Activated naive CD8-positive, alpha-beta T cell treated with anti-CD3 and anti-CD28 coated beads, Interleukin-2, amount 10 ng/mL, durations not matched to agents 7 days and 5 days (primary cell): Measurements from ENCODE around the gene RIT2. TPM values are rescaled to one million over a fixed set of nuclear protein-coding genes. Genes with fewer than 3 reads are reported as not detected.

Experiments
- ATAC-seq: fragments of 150-1000 bp; cut with Tn5 transposase; one replicate; pipeline ENCODE4 v1.10.0; 2021; ENCODE audit warnings: low read depth, moderate library complexity
- POLR2A ChIA-PET: fragments of 350-600 bp; sonication (Branson Sonifier 250); formaldehyde crosslinking; loops from one replicate; lab custom pipeline; 2021; ENCODE audit warnings: antibody characterized with exemption; lab: Charles Lee
- DNase-seq: peaks from one replicate; pipeline ENCODE4 v3.0.0; 2021
- H3K27ac Mint-ChIP-seq: one replicate; pipeline ENCODE4 v1.8.0; 2022; ENCODE audit warnings: mild to moderate bottlenecking, mixed read lengths
- H3K27me3 Mint-ChIP-seq: one replicate; pipeline ENCODE4 v1.8.0; 2022; ENCODE audit warnings: mild to moderate bottlenecking, moderate library complexity, mixed read lengths
- H3K36me3 Mint-ChIP-seq: one replicate; pipeline ENCODE4 v1.8.0; 2021; ENCODE audit warnings: mild to moderate bottlenecking, mixed read lengths
- H3K4me1 Mint-ChIP-seq: one replicate; pipeline ENCODE4 v1.8.0; 2021; ENCODE audit warnings: mixed read lengths
- H3K4me3 Mint-ChIP-seq: one replicate; pipeline ENCODE4 v1.8.0; 2022; ENCODE audit warnings: mild to moderate bottlenecking, moderate library complexity, mixed read lengths
- H3K9me3 Mint-ChIP-seq: one replicate; pipeline ENCODE4 v1.8.0; 2021; ENCODE audit warnings: mixed read lengths
- total RNA-seq, 2 experiments: library from RNA; stranded (reverse); gene quantifications; one replicate each; pipeline ENCODE4 v1.2.3, GENCODE V29; 2021

RIT2 gene
- total RNA-seq, 2 experiments from 2014 or later, result not detected

DNA sequence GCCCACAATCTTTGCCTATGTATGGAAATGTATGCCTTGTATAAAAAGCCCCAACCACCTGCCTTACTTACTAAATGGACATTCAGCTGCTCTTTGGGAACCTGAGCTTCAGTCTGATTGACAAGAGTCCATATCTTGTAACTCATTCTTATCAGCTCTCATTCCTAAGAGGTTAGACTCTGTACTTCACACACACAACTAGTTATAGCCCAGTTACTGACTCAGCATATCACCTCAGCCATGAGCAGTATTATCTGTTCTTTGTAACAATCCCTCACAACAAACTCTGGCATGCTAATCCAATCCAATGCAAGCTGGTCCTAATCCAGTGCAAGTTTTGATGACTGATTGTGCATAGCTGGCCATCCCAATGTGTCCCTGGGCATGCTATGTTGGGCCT lies 250.6 kb downstream of the RIT2 start:
- ATAC-seq (no peak), DNase-seq (no peak)
- Mint-ChIP-seq H3K9me3 (peaks cover 1% of the 10 kb centered on the region), H3K4me3 (no peak overlapping the region), H3K4me1 (no peaks in the 10 kb centered on the region), H3K27me3 (no peaks in the 10 kb centered on the region), H3K36me3 (no peaks in the 10 kb centered on the region), H3K27ac (no peak overlapping the region)
- POLR2A ChIA-PET, result no interaction called here

DNA sequence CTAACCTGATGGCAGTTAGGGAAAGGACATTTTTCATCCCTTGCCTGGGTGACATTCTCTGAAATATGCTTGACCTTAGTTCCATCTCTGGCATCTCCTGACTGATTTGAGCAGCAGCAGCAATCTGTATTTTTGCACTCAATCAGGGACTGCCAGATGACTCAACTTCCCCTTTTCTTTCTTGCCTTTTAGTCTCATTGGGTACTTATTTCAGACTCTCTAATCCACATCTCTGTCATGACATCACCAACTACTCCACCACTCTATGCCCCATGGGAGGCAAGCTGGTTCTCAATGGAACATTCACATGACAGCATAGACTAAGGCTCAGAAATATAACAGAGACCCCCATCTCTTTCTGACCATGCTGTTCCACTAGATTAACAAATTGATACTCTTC lies 254.2 kb downstream of the RIT2 start:
- peaks cover 5% of the 10 kb centered on the region for H3K9me3 Mint-ChIP-seq
- H3K36me3 Mint-ChIP-seq, result no peaks in the 10 kb centered on the region
- no peaks in the 10 kb centered on the region for H3K27me3 Mint-ChIP-seq
- DNase-seq (no peak), ATAC-seq (no peak)
- no peak overlapping the region for H3K4me3 Mint-ChIP-seq
- H3K4me1 Mint-ChIP-seq, result no peaks in the 10 kb centered on the region
- H3K27ac Mint-ChIP-seq, result no peak overlapping the region
- POLR2A ChIA-PET, result no interaction called here

GRCh38 chr18:42860548-42860947 lies 254.9 kb downstream of the RIT2 start:
- Mint-ChIP-seq H3K27ac (no peak overlapping the region), H3K9me3 (peaks cover 5% of the 10 kb centered on the region), H3K27me3 (no peaks in the 10 kb centered on the region), H3K4me1 (no peaks in the 10 kb centered on the region), H3K4me3 (no peak overlapping the region), H3K36me3 (no peaks in the 10 kb centered on the region)
- ATAC-seq (no peak), DNase-seq (no peak)
- POLR2A ChIA-PET, result no interaction called here

- DNase-seq (no peak), ATAC-seq (no peak)
- no peak overlapping the region for H3K27ac Mint-ChIP-seq
- no peaks in the 10 kb centered on the region for H3K4me1 Mint-ChIP-seq
- POLR2A ChIA-PET, result no interaction called here
- no peaks in the 10 kb centered on the region for H3K36me3 Mint-ChIP-seq
- no peak overlapping the region for H3K4me3 Mint-ChIP-seq
- H3K9me3 Mint-ChIP-seq, result peaks cover 4% of the 10 kb centered on the region
- H3K27me3 Mint-ChIP-seq, result no peaks in the 10 kb centered on the region
These were observed 255.5 kb downstream of the RIT2 start for GRCh38 chr18:42860011-42860410.

DNA sequence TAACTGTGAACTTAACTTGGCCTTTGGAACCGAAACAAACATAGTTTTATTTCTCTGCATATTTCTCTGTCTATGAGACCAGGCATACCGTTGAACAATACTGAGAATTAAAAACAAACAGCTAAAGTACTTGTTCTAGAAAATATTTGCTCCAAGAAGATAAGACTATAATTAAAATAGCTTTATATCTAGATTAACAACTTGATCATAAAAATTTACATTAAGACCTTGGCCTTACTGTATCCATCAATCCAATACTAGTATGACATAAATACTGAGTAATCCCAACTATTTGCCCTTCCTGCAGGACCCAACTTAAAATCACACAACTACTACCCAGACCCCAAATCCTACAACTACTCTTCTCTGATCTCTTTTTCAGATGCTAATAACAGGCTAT lies 260.9 kb downstream of the RIT2 start:
- Mint-ChIP-seq H3K36me3 (no peaks in the 10 kb centered on the region), H3K27ac (no peak overlapping the region), H3K9me3 (peaks cover 3% of the 10 kb centered on the region), H3K27me3 (no peaks in the 10 kb centered on the region), H3K4me1 (no peaks in the 10 kb centered on the region), H3K4me3 (no peak overlapping the region)
- ATAC-seq (no peak), DNase-seq (no peak)
- POLR2A ChIA-PET, result no interaction called here

DNA sequence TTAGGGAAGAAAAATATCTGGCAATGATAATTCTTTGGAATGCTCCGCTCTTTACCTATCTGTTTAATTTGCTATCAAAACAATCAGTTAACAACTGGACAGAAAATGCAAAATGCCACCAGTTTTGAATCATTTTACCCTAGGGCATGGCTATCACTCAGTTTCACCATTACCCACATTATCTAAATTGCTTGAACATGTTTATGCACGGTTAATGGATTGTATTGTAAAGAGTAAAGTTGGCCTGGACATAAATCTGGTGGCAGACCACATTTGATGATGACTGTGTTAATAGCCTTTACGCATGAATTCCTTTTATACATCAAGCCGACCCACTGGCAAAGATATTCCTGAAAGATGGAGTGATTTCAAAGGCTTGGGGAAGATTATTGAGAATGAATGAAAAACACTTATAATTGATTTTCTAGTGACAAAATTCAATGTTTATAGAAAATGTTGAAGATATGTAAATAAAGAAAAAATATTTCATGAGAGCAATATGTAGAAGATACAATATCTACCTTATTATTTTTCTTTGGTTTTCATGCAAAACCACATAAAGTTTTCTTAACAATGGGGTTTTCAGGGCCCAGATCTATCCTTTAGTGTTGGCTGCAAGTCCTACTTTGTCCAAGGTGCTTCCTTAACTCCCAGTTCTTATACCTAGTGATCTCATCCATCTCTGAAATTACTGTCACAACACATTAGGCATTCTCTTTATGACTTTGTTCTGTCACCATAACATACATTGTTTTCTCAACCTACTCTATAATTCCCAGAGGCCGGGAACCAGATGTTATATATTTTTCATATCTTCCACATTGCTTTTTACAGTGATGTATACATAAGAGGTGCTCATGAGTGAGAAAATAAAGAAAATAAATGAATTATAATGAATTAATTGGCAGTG lies 265.1 kb downstream of the RIT2 start:
- H3K27ac Mint-ChIP-seq, result no peak overlapping the region
- no peak for ATAC-seq

DNA sequence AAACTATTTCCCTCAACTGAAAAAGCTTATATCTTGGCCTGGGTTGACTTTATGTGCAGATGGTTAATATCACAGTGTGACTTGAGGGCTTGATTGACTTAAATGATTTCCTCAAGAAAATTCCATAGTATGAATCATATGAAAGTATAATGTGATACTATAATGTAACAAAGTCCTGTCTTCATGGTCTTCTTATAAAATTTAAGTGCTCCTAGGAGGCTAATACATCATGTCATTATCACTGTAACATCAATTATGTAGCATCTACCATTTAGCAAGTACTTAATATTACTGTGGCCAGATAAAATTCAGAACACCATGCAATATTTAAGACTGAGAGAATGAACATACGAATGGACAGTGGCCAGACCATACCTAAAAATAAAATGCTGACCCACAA lies 276.1 kb downstream of the RIT2 start:
- POLR2A ChIA-PET, result no interaction called here
- no peak for ATAC-seq
- no peak for DNase-seq
- no peak overlapping the region for H3K27ac Mint-ChIP-seq
- peaks cover 6% of the 10 kb centered on the region for H3K9me3 Mint-ChIP-seq
- H3K27me3 Mint-ChIP-seq, result no peaks in the 10 kb centered on the region
- H3K36me3 Mint-ChIP-seq, result no peaks in the 10 kb centered on the region
- H3K4me1 Mint-ChIP-seq, result no peaks in the 10 kb centered on the region
- H3K4me3 Mint-ChIP-seq, result no peak overlapping the region

More for the DNA sequence above, 265.1 kb downstream of the RIT2 start:
- POLR2A ChIA-PET, result no interaction called here
- no peak for DNase-seq
- Mint-ChIP-seq H3K4me3 (no peak overlapping the region), H3K36me3 (no peaks in the 10 kb centered on the region), H3K9me3 (peaks cover 2% of the 10 kb centered on the region), H3K27me3 (no peaks in the 10 kb centered on the region), H3K4me1 (no peaks in the 10 kb centered on the region)

DNA sequence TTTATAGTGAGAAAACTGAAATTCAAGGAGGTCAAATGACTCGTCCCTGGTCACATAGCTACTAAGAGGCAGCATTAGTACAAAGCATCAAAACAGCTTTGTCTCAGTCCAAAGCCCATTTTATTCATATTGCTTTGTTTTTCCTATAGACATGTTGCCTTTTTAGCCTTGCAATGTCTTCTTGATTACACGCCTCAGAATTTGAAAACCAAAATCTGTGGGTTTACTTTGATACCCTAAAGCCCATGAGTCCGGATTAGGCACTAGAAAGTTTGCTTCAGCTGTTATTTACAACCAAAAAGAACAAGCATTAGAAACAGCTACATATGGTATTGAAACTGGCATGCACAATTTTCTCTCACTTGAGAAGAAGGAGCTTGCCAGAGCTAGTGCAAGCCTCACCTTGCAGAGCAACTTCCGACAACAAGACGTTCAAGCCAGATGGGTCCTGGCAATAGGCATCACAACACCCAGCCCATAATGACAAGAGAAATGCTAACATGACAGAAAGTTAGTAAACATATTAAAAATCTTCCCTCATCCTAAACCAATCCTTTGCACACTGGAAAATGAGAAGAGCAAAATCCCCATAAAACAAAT lies 276.8 kb downstream of the RIT2 start:
- ATAC-seq (no peak), DNase-seq (no peak)
- no peak overlapping the region for H3K27ac Mint-ChIP-seq
- H3K9me3 Mint-ChIP-seq, result peaks cover 4% of the 10 kb centered on the region
- no peaks in the 10 kb centered on the region for H3K36me3 Mint-ChIP-seq
- POLR2A ChIA-PET, result interaction anchor here (0.5 kb wide), 1 partner anchor 240 kb away, joined by 3 read pairs; no protein-coding TSS in a partner anchor
- no peaks in the 10 kb centered on the region for H3K4me1 Mint-ChIP-seq
- no peaks in the 10 kb centered on the region for H3K27me3 Mint-ChIP-seq
- no peak overlapping the region for H3K4me3 Mint-ChIP-seq

- H3K9me3 Mint-ChIP-seq, result peaks cover 1% of the 10 kb centered on the region
- H3K27me3 Mint-ChIP-seq, result no peaks in the 10 kb centered on the region
- H3K36me3 Mint-ChIP-seq, result no peaks in the 10 kb centered on the region
- POLR2A ChIA-PET, result no interaction called here
- DNase-seq (no peak), ATAC-seq (no peak)
- no peaks in the 10 kb centered on the region for H3K4me1 Mint-ChIP-seq
- H3K4me3 Mint-ChIP-seq, result no peak overlapping the region
- no peak overlapping the region for H3K27ac Mint-ChIP-seq
These were observed 284.5 kb downstream of the RIT2 start for GRCh38 chr18:42830936-42831335.

DNA sequence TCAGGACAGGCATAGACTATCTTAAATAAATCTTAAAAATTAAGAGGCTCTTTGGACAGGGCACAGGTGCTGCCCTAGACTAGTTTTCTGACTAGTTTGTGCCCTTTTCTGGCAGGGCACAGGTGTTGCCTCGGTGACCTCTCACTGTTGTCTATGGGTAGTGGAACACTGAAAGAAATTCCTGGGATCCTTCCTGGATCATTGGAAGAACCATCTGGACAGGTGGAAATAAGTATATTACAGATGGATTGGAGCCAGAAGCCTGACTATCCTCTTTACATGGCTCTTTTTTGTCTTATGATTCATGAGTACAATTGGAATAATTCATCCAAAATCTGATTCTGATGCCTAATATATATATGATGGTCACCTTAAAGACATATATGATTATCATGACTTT lies 286.6 kb downstream of the RIT2 start:
- DNase-seq, result no peak
- peaks cover 1% of the 10 kb centered on the region for H3K9me3 Mint-ChIP-seq
- no peak overlapping the region for H3K4me3 Mint-ChIP-seq
- H3K36me3 Mint-ChIP-seq, result no peaks in the 10 kb centered on the region
- no peak overlapping the region for H3K27ac Mint-ChIP-seq
- ATAC-seq, result no peak
- H3K4me1 Mint-ChIP-seq, result no peaks in the 10 kb centered on the region
- no peaks in the 10 kb centered on the region for H3K27me3 Mint-ChIP-seq
- POLR2A ChIA-PET, result no interaction called here

DNA sequence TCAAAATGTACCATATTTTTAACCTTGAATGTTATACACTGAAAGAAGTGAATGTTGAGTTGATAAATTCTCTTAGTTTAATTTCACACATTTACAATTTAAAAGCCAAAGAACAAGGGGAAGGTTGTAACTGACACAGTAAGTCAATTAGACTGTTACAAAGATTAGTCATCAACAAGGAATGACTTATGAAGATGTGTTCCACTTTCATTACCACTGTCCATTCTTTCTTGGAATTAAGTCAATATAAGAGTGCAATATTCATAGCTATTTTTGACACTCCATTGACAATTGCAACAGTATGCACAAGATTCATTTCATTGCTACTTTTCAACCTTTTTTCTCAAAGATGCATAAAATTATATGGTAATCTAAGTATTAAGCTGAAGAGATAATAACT lies 291.3 kb downstream of the RIT2 start:
- no peaks in the 10 kb centered on the region for H3K36me3 Mint-ChIP-seq
- no peak overlapping the region for H3K27ac Mint-ChIP-seq
- H3K4me1 Mint-ChIP-seq, result no peaks in the 10 kb centered on the region
- POLR2A ChIA-PET, result no interaction called here
- DNase-seq (no peak), ATAC-seq (no peak)
- H3K9me3 Mint-ChIP-seq, result no peaks in the 10 kb centered on the region
- H3K27me3 Mint-ChIP-seq, result no peaks in the 10 kb centered on the region
- H3K4me3 Mint-ChIP-seq, result no peak overlapping the region

- H3K9me3 Mint-ChIP-seq, result no peaks in the 10 kb centered on the region
- no peaks in the 10 kb centered on the region for H3K27me3 Mint-ChIP-seq
- DNase-seq (no peak), ATAC-seq (no peak)
- H3K27ac Mint-ChIP-seq, result no peak overlapping the region
- H3K36me3 Mint-ChIP-seq, result no peaks in the 10 kb centered on the region
- H3K4me1 Mint-ChIP-seq, result no peaks in the 10 kb centered on the region
- POLR2A ChIA-PET, result no interaction called here
- no peak overlapping the region for H3K4me3 Mint-ChIP-seq
These were observed 292.8 kb downstream of the RIT2 start for GRCh38 chr18:42822711-42823110.

GRCh38 chr18:42821492-42821891 lies 294.0 kb downstream of the RIT2 start:
- Mint-ChIP-seq H3K27ac (no peak overlapping the region), H3K4me1 (no peaks in the 10 kb centered on the region), H3K27me3 (no peaks in the 10 kb centered on the region), H3K36me3 (no peaks in the 10 kb centered on the region), H3K9me3 (no peaks in the 10 kb centered on the region), H3K4me3 (no peak overlapping the region)
- ATAC-seq (no peak), DNase-seq (no peak)
- POLR2A ChIA-PET, result no interaction called here

DNA sequence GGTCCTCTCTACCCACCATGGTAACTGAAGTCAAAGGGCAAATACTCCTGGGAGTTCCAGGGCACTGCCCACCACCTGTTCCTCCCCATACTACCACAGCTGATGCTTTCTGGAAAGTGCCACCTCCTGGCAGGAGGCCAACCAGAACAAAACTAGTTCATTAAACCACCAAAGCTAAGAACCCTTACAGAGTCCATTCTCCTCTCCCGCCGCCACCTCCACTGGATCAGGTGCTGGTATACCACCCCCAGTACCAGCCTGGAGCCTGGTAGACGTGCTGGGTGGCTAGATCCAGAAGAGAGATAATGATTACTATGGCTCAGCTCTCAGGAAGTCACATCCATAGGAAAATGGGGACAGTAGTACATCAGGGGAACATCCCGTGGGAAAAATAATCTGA lies 300.9 kb downstream of the RIT2 start:
- Mint-ChIP-seq H3K36me3 (no peaks in the 10 kb centered on the region), H3K27me3 (no peaks in the 10 kb centered on the region), H3K27ac (no peak overlapping the region), H3K4me1 (no peaks in the 10 kb centered on the region), H3K9me3 (peaks cover 2% of the 10 kb centered on the region), H3K4me3 (no peak overlapping the region)
- DNase-seq, result no peak
- POLR2A ChIA-PET, result no interaction called here
- no peak for ATAC-seq
